ENCODE data around the gene VWA5A.

GRCh38 chr11:124160986-124161385, 45.7 kb downstream of the VWA5A start:
- no peak for TF ChIP-seq CTCF (IDR thresholded peaks at IDR 0.05)
- TF ChIP-seq POLR2A (IDR thresholded peaks at IDR 0.05), result no peak

Data from uterus (tissue), 2 donors.